GM18858 (cell line): Measurements from ENCODE around the gene GGT5.
"Not testable (repeated sequence)": the region's sequence is repeated elsewhere in the genome, so short reads cannot be mapped to it uniquely, and the experiment has no call there.

Experiments used
- ATAC-seq: cut with Tn5 transposase; IDR thresholded peaks from one replicate; pipeline ENCODE4 v1.9.1; 2021; ENCODE audit not compliant: unreplicated experiment

GGT5 gene

GRCh38 chr22:24185001-24185500 lies 59.8 kb downstream of the GGT5 start:
- ATAC-seq, result no peak

- no peak for ATAC-seq
Measured at GRCh38 chr22:24184057-24184798, 60.7 kb downstream of the GGT5 start.

GRCh38 chr22:24183321-24184031 lies 61.4 kb downstream of the GGT5 start:
- no peak for ATAC-seq

GRCh38 chr22:24182900-24183246 lies 62.0 kb downstream of the GGT5 start:
- ATAC-seq, result not testable (repeated sequence)

- ATAC-seq, result no peak
Measured at GRCh38 chr22:24181996-24182899, 62.6 kb downstream of the GGT5 start.

- ATAC-seq, result no peak
Measured at GRCh38 chr22:24181088-24181995, 63.5 kb downstream of the GGT5 start, which contains the start of gene SUSD2. Gene SUSD2 (plus strand): TSS chr22:24181487. CDS start chr22:24181520, 33 bp downstream.

GRCh38 chr22:24180316-24181087 lies 64.4 kb downstream of the GGT5 start:
- no peak for ATAC-seq

GRCh38 chr22:24179478-24180210 lies 65.2 kb downstream of the GGT5 start:
- no peak for ATAC-seq

- ATAC-seq, result no peak
Measured at GRCh38 chr22:24178502-24179440, 66.1 kb downstream of the GGT5 start.

- no peak for ATAC-seq
Measured at GRCh38 chr22:24178021-24178431, 66.9 kb downstream of the GGT5 start.

- ATAC-seq, result no peak
Measured at GRCh38 chr22:24177456-24177855, 67.4 kb downstream of the GGT5 start.

GRCh38 chr22:24177045-24177444 lies 67.8 kb downstream of the GGT5 start:
- no peak for ATAC-seq

- ATAC-seq, result no peak
Measured at GRCh38 chr22:24176630-24177029, 68.3 kb downstream of the GGT5 start.

- ATAC-seq, result no peak
Measured at GRCh38 chr22:24176040-24176439, 68.8 kb downstream of the GGT5 start.

- no peak for ATAC-seq
Measured at GRCh38 chr22:24175160-24175808, 69.6 kb downstream of the GGT5 start.

GRCh38 chr22:24171822-24172221 lies 73.1 kb downstream of the GGT5 start:
- ATAC-seq, result no peak

GRCh38 chr22:24170632-24171031 lies 74.2 kb downstream of the GGT5 start:
- no peak for ATAC-seq
